DOHH2 (cell line): ENCODE data around the gene HSPB1.

Source experiments
- EZH2phosphoT487 ChIP-seq: fragments of 200-600 bp; sonication (generic); IDR thresholded peaks from 2 replicates; pipeline ENCODE4 v1.6.1; 2017; ENCODE audit warnings: borderline replicate concordance, mild to moderate bottlenecking, antibody characterized with exemption, low read length, moderate library complexity, mixed read lengths
- TF ChIP-seq, protein P1 (sequence below): fragments of 200-600 bp; sonication (generic); IDR thresholded peaks from one replicate; pipeline ENCODE4 v1.5.1; 2014; ENCODE audit warnings: antibody characterized with exemption, mild to moderate bottlenecking, low read depth, low read length; ENCODE audit not compliant: poor library complexity, severe bottlenecking

- TF ChIP-seq, protein P1, sequence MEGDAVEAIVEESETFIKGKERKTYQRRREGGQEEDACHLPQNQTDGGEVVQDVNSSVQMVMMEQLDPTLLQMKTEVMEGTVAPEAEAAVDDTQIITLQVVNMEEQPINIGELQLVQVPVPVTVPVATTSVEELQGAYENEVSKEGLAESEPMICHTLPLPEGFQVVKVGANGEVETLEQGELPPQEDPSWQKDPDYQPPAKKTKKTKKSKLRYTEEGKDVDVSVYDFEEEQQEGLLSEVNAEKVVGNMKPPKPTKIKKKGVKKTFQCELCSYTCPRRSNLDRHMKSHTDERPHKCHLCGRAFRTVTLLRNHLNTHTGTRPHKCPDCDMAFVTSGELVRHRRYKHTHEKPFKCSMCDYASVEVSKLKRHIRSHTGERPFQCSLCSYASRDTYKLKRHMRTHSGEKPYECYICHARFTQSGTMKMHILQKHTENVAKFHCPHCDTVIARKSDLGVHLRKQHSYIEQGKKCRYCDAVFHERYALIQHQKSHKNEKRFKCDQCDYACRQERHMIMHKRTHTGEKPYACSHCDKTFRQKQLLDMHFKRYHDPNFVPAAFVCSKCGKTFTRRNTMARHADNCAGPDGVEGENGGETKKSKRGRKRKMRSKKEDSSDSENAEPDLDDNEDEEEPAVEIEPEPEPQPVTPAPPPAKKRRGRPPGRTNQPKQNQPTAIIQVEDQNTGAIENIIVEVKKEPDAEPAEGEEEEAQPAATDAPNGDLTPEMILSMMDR = peak; percentile 98
- no peak for TF ChIP-seq EZH2phosphoT487
Measured at GRCh38 chr7:76291351-76292212, 10.9 kb upstream of the HSPB1 start.
